ENCODE data around the gene SMAD9. TPM values are rescaled to one million over a fixed set of nuclear protein-coding genes. Genes with fewer than 3 reads are reported as not detected.

SMAD9 gene
- total RNA-seq, 1 donor from 2014 or later, result 0.26 TPM

- Mint-ChIP-seq H3K4me3 (ENCODE audit: unreplicated experiment) (no peak overlapping the region), H3K4me1 (ENCODE audit: unreplicated experiment) (peaks cover under 1% of the 10 kb centered on the region), H3K36me3 (ENCODE audit: low read depth, unreplicated experiment) (no peaks in the 10 kb centered on the region), H3K27ac (ENCODE audit: unreplicated experiment) (no peak overlapping the region), H3K27me3 (ENCODE audit: unreplicated experiment) (no peaks in the 10 kb centered on the region), H3K9me3 (ENCODE audit: unreplicated experiment) (no peaks in the 10 kb centered on the region)
- TF ChIP-seq CTCF (IDR thresholded peaks at IDR 0.05; ENCODE audit: unreplicated experiment), result no peak
- no peak for DNase-seq (ENCODE audit: low spot score)
Measured at GRCh38 chr13:36813225-36813624, 106.8 kb downstream of the SMAD9 start.

- Mint-ChIP-seq H3K4me3 (ENCODE audit: unreplicated experiment) (no peak overlapping the region), H3K4me1 (ENCODE audit: unreplicated experiment) (no peaks in the 10 kb centered on the region), H3K9me3 (ENCODE audit: unreplicated experiment) (no peaks in the 10 kb centered on the region), H3K36me3 (ENCODE audit: low read depth, unreplicated experiment) (no peaks in the 10 kb centered on the region), H3K27ac (ENCODE audit: unreplicated experiment) (no peak overlapping the region), H3K27me3 (ENCODE audit: unreplicated experiment) (peaks cover 3% of the 10 kb centered on the region)
- DNase-seq (ENCODE audit: low spot score), result no peak
- TF ChIP-seq CTCF (IDR thresholded peaks at IDR 0.05; ENCODE audit: unreplicated experiment), result no peak
Measured at GRCh38 chr13:36807616-36808015, 112.4 kb downstream of the SMAD9 start.

GRCh38 chr13:36806102-36806501 is 113.9 kb downstream of the SMAD9 start:
- no peaks in the 10 kb centered on the region for H3K4me1 Mint-ChIP-seq (ENCODE audit: unreplicated experiment)
- H3K4me3 Mint-ChIP-seq (ENCODE audit: unreplicated experiment), result no peak overlapping the region
- H3K9me3 Mint-ChIP-seq (ENCODE audit: unreplicated experiment), result no peaks in the 10 kb centered on the region
- H3K36me3 Mint-ChIP-seq (ENCODE audit: low read depth, unreplicated experiment), result no peaks in the 10 kb centered on the region
- DNase-seq (ENCODE audit: low spot score), result no peak
- H3K27ac Mint-ChIP-seq (ENCODE audit: unreplicated experiment), result no peak overlapping the region
- H3K27me3 Mint-ChIP-seq (ENCODE audit: unreplicated experiment), result peaks cover 3% of the 10 kb centered on the region
- TF ChIP-seq CTCF (IDR thresholded peaks at IDR 0.05; ENCODE audit: unreplicated experiment), result no peak

- Mint-ChIP-seq H3K9me3 (ENCODE audit: unreplicated experiment) (no peaks in the 10 kb centered on the region), H3K36me3 (ENCODE audit: low read depth, unreplicated experiment) (no peaks in the 10 kb centered on the region), H3K4me3 (ENCODE audit: unreplicated experiment) (no peak overlapping the region), H3K27me3 (ENCODE audit: unreplicated experiment) (peaks cover 3% of the 10 kb centered on the region), H3K4me1 (ENCODE audit: unreplicated experiment) (no peaks in the 10 kb centered on the region), H3K27ac (ENCODE audit: unreplicated experiment) (no peak overlapping the region)
- DNase-seq (ENCODE audit: low spot score), result no peak
- TF ChIP-seq CTCF (IDR thresholded peaks at IDR 0.05; ENCODE audit: unreplicated experiment), result no peak
Measured at GRCh38 chr13:36804588-36804987, 115.5 kb downstream of the SMAD9 start.

GRCh38 chr13:36801035-36801434 is 119.0 kb downstream of the SMAD9 start:
- no peak overlapping the region for H3K4me3 Mint-ChIP-seq (ENCODE audit: unreplicated experiment)
- H3K4me1 Mint-ChIP-seq (ENCODE audit: unreplicated experiment), result no peaks in the 10 kb centered on the region
- TF ChIP-seq CTCF (IDR thresholded peaks at IDR 0.05; ENCODE audit: unreplicated experiment), result no peak
- H3K27ac Mint-ChIP-seq (ENCODE audit: unreplicated experiment), result no peak overlapping the region
- no peaks in the 10 kb centered on the region for H3K27me3 Mint-ChIP-seq (ENCODE audit: unreplicated experiment)
- DNase-seq (ENCODE audit: low spot score), result no peak
- no peaks in the 10 kb centered on the region for H3K9me3 Mint-ChIP-seq (ENCODE audit: unreplicated experiment)
- H3K36me3 Mint-ChIP-seq (ENCODE audit: low read depth, unreplicated experiment), result no peaks in the 10 kb centered on the region

Data from endothelial cell (in vitro differentiated cells).